A549 (cell line): ENCODE results near the gene ZDHHC3. TPM values are rescaled to one million over a fixed set of nuclear protein-coding genes. Genes with fewer than 3 reads are reported as not detected.

ENCODE experiments used
- ATAC-seq, 2 experiments: fragments of 200-7000 bp in 1 of 2; fragments of >200 bp in 1 of 2; cut with Nextera tagmentation in 1 of 2; cut with Tn5 transposase in 1 of 2; 3 replicates each; pipeline versions ENCODE4 v1.8.0 to v1.9.1; 2018 to 2020; ENCODE audit warnings: mild to moderate bottlenecking in 1 of 2, moderate library complexity in 1 of 2
- CTCF ChIA-PET: fragments of 300-600 bp; sonication (Branson Sonifier 250); formaldehyde crosslinking; extraction: SDS; loops from one replicate; lab custom pipeline; 2021; ENCODE audit warnings: antibody characterized with exemption, inconsistent platforms; lab: Yijun Ruan, JAX
- POLR2A ChIA-PET: fragments of 350-600 bp; formaldehyde crosslinking; extraction: SDS; loops from one replicate; lab custom pipeline; 2021; ENCODE audit warnings: antibody characterized with exemption, inconsistent platforms; lab: Yijun Ruan, JAX
- DNase-seq, 2 experiments: peaks; one replicate each; pipeline versions ENCODE4 v3.0.0 to v3.0.0-alpha.2; 2011 to 2016; ENCODE audit warnings: low read depth in 1 of 2, low spot score in 1 of 2
- FAIRE-seq: peaks from 2 replicates; lab custom pipeline; 2011; peaks lifted over from hg19 to GRCh38; lab: Jason Lieb, UNC
- H3K27ac ChIP-seq, 2 experiments: fragments of >200 bp; sonication (Bioruptor Twin); formaldehyde crosslinking; 3 replicates each; pipeline ENCODE4 v1.5.1; 2016 to 2017
- H3K4me1 ChIP-seq: fragments of >200 bp; sonication (Bioruptor Twin); formaldehyde crosslinking; 3 replicates; pipeline ENCODE4 v1.6.1; 2016
- H3K4me2 ChIP-seq: fragments of >200 bp; sonication (Bioruptor Twin); formaldehyde crosslinking; 3 replicates; pipeline ENCODE4 v1.6.1; 2016
- H3K4me3 ChIP-seq: fragments of >200 bp; sonication (Bioruptor Twin); formaldehyde crosslinking; 3 replicates; pipeline ENCODE4 v1.5.1; 2016
- H3K9me3 ChIP-seq: fragments of >200 bp; sonication (Bioruptor Twin); formaldehyde crosslinking; 3 replicates; pipeline ENCODE4 v1.6.1; 2016
- BHLHE40 ChIP-seq: IDR thresholded peaks from 2 replicates; pipeline ENCODE4 v1.6.1; 2012; ENCODE audit warnings: low read depth, low read length, inconsistent platforms
- CBX2 ChIP-seq: fragments of 200-600 bp; sonication (generic); IDR thresholded peaks from 2 replicates; pipeline ENCODE4 v1.6.1; 2016; ENCODE audit warnings: low read depth, mild to moderate bottlenecking, borderline replicate concordance
- CHD2 ChIP-seq: fragments of 150-350 bp; IDR thresholded peaks from 2 replicates; pipeline ENCODE4 v1.6.1; 2014; ENCODE audit warnings: low read length; ENCODE audit not compliant: partially characterized antibody
- EHMT2 ChIP-seq: fragments of 200-600 bp; sonication (generic); IDR thresholded peaks from 2 replicates; pipeline ENCODE4 v1.6.1; 2016; ENCODE audit warnings: antibody characterized with exemption, low read depth, mild to moderate bottlenecking, moderate library complexity
- ESRRA ChIP-seq: fragments of 150-350 bp; IDR thresholded peaks from 2 replicates; pipeline ENCODE4 v1.6.1; 2014; ENCODE audit warnings: mild to moderate bottlenecking, low read length, borderline replicate concordance
- GATA3 ChIP-seq: IDR thresholded peaks from 2 replicates; pipeline ENCODE4 v1.6.1; 2012; ENCODE audit warnings: borderline replicate concordance
- HOXB13 ChIP-seq: fragments of 250-450 bp; sonication (Bioruptor Pico); IDR thresholded peaks from 2 replicates; pipeline ENCODE4 v1.5.0; 2020; ENCODE audit warnings: low read depth, mild to moderate bottlenecking, moderate library complexity
- JUN ChIP-seq, 2 experiments: fragments of >200 bp; sonication (Bioruptor Twin); formaldehyde crosslinking; IDR thresholded peaks; 2 replicates in 1 of 2; 3 replicates in 1 of 2; pipeline ENCODE4 v1.6.1; 2016 to 2017
- KDM1A ChIP-seq: fragments of 200-600 bp; sonication (generic); IDR thresholded peaks from 2 replicates; pipeline ENCODE4 v1.6.1; 2016; ENCODE audit warnings: low read depth, mild to moderate bottlenecking
- MAFK ChIP-seq: fragments of 450-650 bp; IDR thresholded peaks from 2 replicates; pipeline ENCODE4 v1.6.1; 2014; ENCODE audit not compliant: partially characterized antibody
- PHF8 ChIP-seq: fragments of 200-600 bp; sonication (generic); IDR thresholded peaks from 2 replicates; pipeline ENCODE4 v1.6.1; 2016; ENCODE audit warnings: low read depth, mild to moderate bottlenecking, antibody characterized with exemption, moderate library complexity, borderline replicate concordance
- POLR2AphosphoS2 ChIP-seq: conservative IDR thresholded peaks from 2 replicates; pipeline ENCODE4 v1.6.1; 2012; ENCODE audit warnings: low read length, improper control_type of control experiment, inconsistent platforms
- RNF2 ChIP-seq: fragments of 200-600 bp; sonication (generic); IDR thresholded peaks from 2 replicates; pipeline ENCODE4 v1.6.1; 2016; ENCODE audit warnings: low read depth, mild to moderate bottlenecking, antibody characterized with exemption, moderate library complexity, borderline replicate concordance
- SREBF2 ChIP-seq: fragments of 450-650 bp; IDR thresholded peaks from 2 replicates; pipeline ENCODE4 v1.6.1; 2014; ENCODE audit warnings: mild to moderate bottlenecking, moderate library complexity
- TP53 ChIP-seq: fragments of 250-450 bp; sonication (Bioruptor Pico); IDR thresholded peaks from 2 replicates; pipeline ENCODE4 v1.5.0; 2021; ENCODE audit warnings: mild to moderate bottlenecking, moderate library complexity
- ZNF302 ChIP-seq: fragments of 250-450 bp; sonication (Bioruptor Pico); IDR thresholded peaks from 2 replicates; pipeline ENCODE4 v1.9.0; 2021; ENCODE audit warnings: inconsistent platforms, mild to moderate bottlenecking, moderate library complexity
- WGBS: methylation state at CpG from one replicate; pipeline ENCODE4 v1.1.6; 2017; ENCODE audit errors: missing lambda C conversion rate; 5-methylcytosine and 5-hydroxymethylcytosine counted together
- polyA plus RNA-seq, 4 experiments: library from polyadenylated mRNA; depleted of rRNA in 3 of 4; stranded (reverse); fragments of >200 nt; fragmentation: RNase III in 1 of 4; extraction: RNeasy Plus Mini Kit Qiagen cat#74134 plus additional on column Dnase treatment in 1 of 4; gene quantifications; 2 replicates in 3 of 4; 3 replicates in 1 of 4; pipeline ENCODE4 v1.2.3, GENCODE V29; 2011 to 2017
- TF ChIP-seq, protein P1 (sequence below): fragments of 150-350 bp; IDR thresholded peaks from 2 replicates; pipeline ENCODE4 v1.6.1; 2014; ENCODE audit warnings: low read depth, mild to moderate bottlenecking, low read length
- TF ChIP-seq, protein P2 (sequence below): fragments of 200-600 bp; sonication (generic); IDR thresholded peaks from 2 replicates; pipeline ENCODE4 v1.6.1; 2016; ENCODE audit warnings: antibody characterized with exemption, mild to moderate bottlenecking, moderate library complexity
- TF ChIP-seq, protein P3 (sequence below): fragments of 250-450 bp; sonication (Bioruptor Pico); IDR thresholded peaks from 2 replicates; pipeline ENCODE4 v1.5.0; 2021; ENCODE audit warnings: mild to moderate bottlenecking, moderate library complexity, borderline replicate concordance
- TF ChIP-seq, protein P4 (sequence below): IDR thresholded peaks from 2 replicates; pipeline ENCODE4 v1.6.1; 2012
- TF ChIP-seq, protein P5 (sequence below): fragments of >200 bp; sonication (Bioruptor Twin); formaldehyde crosslinking; IDR thresholded peaks from 2 replicates; pipeline ENCODE4 v1.6.1; 2016
- TF ChIP-seq, protein P6 (sequence below): fragments of >200 bp; sonication (Bioruptor Twin); formaldehyde crosslinking; IDR thresholded peaks from 3 replicates; pipeline ENCODE4 v1.6.1; 2016
- TF ChIP-seq, protein P7 (sequence below): fragments of 450-650 bp; IDR thresholded peaks from 2 replicates; pipeline ENCODE4 v1.6.1; 2014; ENCODE audit warnings: antibody characterized with exemption

ZDHHC3 gene
- polyA plus RNA-seq, 2 of the 4 experiments (the other 2 are of a cell fraction): 28.7 to 57.7 TPM

DNA sequence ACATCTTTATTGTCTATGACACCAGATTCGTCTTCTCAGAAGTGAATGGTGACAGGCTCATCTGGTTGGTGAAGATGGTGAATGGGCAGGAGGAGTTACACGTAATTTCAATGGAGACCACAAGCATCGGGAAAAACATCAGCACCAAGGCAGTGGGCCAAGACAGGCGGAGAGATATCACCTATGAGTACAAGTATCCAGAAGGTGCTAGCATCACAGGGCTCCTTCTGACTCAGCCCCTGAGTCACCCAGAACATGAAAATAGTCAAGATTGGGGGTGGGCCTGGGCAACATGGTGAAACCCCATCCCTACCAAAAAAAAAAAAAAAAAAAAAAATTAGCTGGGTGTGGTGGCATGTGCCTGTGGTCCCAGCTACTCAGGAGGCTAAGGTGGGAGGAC, 69.0 kb downstream of the ZDHHC3 start:
- TF ChIP-seq EHMT2 (no peak), CHD2 (no peak), GATA3 (no peak)
- TF ChIP-seq, protein P1, sequence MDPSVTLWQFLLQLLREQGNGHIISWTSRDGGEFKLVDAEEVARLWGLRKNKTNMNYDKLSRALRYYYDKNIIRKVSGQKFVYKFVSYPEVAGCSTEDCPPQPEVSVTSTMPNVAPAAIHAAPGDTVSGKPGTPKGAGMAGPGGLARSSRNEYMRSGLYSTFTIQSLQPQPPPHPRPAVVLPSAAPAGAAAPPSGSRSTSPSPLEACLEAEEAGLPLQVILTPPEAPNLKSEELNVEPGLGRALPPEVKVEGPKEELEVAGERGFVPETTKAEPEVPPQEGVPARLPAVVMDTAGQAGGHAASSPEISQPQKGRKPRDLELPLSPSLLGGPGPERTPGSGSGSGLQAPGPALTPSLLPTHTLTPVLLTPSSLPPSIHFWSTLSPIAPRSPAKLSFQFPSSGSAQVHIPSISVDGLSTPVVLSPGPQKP: no peak
- H3K4me3 ChIP-seq: no peak overlapping the region
- no peak overlapping the region for H3K4me2 ChIP-seq
- H3K4me1 ChIP-seq: no peaks in the 10 kb centered on the region
- no peak overlapping the region for H3K27ac ChIP-seq
- ChIA-PET CTCF (interaction anchor here (0.6 to 1.6 kb wide), 3 partner anchors 40 to 128 kb away, joined by 3 to 5 read pairs (median 3); no protein-coding TSS in a partner anchor), POLR2A (no interaction called here)
- FAIRE-seq (no peak), DNase-seq (no peak), ATAC-seq (no peak)
- H3K9me3 ChIP-seq: peaks cover 16% of the 10 kb centered on the region; the same call in 2 of the 3 replicates
- WGBS: 52% methylated on average over 3 of the region's 4 CpGs

DNA sequence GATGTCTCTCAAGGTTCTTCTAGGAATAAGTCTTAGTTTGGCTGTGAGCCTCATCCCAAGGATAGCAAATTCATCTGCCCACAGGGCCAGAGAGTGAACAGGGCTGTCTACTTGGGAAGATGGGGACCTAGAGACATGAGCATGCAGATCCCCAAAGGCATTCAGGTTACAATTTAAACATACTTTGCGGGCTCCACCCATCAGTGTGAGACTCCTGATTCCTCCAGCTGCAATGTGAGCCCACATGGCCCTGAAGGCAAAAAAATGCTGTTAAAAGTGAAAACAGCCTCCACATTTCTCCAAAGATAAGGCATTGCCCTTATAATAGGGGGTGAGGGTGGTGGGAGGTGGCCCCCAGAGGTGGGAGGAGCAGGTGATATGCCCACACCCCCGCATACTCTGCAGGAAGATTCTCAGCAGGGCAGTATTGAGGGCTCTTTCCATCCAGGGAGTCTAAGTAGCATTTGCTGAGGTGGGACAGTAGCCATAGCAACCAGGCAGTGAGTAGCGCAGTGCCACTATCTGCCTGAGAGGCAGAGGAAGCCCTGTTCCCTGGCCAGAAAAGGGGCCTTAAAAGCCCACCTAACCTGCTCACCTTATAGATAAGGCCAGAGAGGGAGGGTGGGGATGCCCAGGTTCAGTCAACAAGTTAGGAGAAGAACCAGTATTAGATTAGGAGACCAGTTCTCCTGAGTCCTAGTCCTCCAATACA, 70.4 kb downstream of the ZDHHC3 start:
- POLR2A ChIA-PET: no interaction called here
- H3K9me3 ChIP-seq: peaks cover 7% of the 10 kb centered on the region; the same call in 1 of the 3 replicates
- CTCF ChIA-PET: interaction anchor here (1.7 kb wide), 1 partner anchor 9 kb away, joined by 6 read pairs; no protein-coding TSS in a partner anchor
- H3K27ac ChIP-seq: no peak overlapping the region
- no peak overlapping the region for H3K4me2 ChIP-seq
- 55% methylated on average over 3 of the region's 3 CpGs for WGBS
- H3K4me3 ChIP-seq: no peak overlapping the region
- TF ChIP-seq, protein P2, sequence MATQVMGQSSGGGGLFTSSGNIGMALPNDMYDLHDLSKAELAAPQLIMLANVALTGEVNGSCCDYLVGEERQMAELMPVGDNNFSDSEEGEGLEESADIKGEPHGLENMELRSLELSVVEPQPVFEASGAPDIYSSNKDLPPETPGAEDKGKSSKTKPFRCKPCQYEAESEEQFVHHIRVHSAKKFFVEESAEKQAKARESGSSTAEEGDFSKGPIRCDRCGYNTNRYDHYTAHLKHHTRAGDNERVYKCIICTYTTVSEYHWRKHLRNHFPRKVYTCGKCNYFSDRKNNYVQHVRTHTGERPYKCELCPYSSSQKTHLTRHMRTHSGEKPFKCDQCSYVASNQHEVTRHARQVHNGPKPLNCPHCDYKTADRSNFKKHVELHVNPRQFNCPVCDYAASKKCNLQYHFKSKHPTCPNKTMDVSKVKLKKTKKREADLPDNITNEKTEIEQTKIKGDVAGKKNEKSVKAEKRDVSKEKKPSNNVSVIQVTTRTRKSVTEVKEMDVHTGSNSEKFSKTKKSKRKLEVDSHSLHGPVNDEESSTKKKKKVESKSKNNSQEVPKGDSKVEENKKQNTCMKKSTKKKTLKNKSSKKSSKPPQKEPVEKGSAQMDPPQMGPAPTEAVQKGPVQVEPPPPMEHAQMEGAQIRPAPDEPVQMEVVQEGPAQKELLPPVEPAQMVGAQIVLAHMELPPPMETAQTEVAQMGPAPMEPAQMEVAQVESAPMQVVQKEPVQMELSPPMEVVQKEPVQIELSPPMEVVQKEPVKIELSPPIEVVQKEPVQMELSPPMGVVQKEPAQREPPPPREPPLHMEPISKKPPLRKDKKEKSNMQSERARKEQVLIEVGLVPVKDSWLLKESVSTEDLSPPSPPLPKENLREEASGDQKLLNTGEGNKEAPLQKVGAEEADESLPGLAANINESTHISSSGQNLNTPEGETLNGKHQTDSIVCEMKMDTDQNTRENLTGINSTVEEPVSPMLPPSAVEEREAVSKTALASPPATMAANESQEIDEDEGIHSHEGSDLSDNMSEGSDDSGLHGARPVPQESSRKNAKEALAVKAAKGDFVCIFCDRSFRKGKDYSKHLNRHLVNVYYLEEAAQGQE: no peak
- TF ChIP-seq POLR2AphosphoS2: no peak
- no peak for TF ChIP-seq TP53 (CRISPR knock-in tag)
- TF ChIP-seq KDM1A: no peak
- TF ChIP-seq, protein P1: no peak
- no peak for TF ChIP-seq MAFK
- no peak for TF ChIP-seq ESRRA
- no peak for TF ChIP-seq JUN (IDR thresholded peaks at IDR 0.05)
- TF ChIP-seq, protein P3, sequence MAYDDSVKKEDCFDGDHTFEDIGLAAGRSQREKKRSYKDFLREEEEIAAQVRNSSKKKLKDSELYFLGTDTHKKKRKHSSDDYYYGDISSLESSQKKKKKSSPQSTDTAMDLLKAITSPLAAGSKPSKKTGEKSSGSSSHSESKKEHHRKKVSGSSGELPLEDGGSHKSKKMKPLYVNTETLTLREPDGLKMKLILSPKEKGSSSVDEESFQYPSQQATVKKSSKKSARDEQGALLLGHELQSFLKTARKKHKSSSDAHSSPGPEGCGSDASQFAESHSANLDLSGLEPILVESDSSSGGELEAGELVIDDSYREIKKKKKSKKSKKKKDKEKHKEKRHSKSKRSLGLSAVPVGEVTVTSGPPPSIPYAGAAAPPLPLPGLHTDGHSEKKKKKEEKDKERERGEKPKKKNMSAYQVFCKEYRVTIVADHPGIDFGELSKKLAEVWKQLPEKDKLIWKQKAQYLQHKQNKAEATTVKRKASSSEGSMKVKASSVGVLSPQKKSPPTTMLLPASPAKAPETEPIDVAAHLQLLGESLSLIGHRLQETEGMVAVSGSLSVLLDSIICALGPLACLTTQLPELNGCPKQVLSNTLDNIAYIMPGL (CRISPR knock-in tag): no peak
- TF ChIP-seq, protein P4, sequence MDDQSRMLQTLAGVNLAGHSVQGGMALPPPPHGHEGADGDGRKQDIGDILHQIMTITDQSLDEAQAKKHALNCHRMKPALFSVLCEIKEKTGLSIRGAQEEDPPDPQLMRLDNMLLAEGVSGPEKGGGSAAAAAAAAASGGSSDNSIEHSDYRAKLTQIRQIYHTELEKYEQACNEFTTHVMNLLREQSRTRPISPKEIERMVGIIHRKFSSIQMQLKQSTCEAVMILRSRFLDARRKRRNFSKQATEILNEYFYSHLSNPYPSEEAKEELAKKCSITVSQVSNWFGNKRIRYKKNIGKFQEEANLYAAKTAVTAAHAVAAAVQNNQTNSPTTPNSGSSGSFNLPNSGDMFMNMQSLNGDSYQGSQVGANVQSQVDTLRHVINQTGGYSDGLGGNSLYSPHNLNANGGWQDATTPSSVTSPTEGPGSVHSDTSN: no peak
- no peak for TF ChIP-seq HOXB13 (CRISPR knock-in tag)
- TF ChIP-seq RNF2: no peak
- no peak for TF ChIP-seq ZNF302 (CRISPR knock-in tag)
- TF ChIP-seq, protein P5, sequence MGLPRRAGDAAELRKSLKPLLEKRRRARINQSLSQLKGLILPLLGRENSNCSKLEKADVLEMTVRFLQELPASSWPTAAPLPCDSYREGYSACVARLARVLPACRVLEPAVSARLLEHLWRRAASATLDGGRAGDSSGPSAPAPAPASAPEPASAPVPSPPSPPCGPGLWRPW: no peak
- TF ChIP-seq, protein P6, sequence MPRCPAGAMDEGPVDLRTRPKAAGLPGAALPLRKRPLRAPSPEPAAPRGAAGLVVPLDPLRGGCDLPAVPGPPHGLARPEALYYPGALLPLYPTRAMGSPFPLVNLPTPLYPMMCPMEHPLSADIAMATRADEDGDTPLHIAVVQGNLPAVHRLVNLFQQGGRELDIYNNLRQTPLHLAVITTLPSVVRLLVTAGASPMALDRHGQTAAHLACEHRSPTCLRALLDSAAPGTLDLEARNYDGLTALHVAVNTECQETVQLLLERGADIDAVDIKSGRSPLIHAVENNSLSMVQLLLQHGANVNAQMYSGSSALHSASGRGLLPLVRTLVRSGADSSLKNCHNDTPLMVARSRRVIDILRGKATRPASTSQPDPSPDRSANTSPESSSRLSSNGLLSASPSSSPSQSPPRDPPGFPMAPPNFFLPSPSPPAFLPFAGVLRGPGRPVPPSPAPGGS: no peak
- TF ChIP-seq PHF8: no peak
- TF ChIP-seq CBX2: no peak
- TF ChIP-seq BHLHE40: no peak
- TF ChIP-seq, protein P7, sequence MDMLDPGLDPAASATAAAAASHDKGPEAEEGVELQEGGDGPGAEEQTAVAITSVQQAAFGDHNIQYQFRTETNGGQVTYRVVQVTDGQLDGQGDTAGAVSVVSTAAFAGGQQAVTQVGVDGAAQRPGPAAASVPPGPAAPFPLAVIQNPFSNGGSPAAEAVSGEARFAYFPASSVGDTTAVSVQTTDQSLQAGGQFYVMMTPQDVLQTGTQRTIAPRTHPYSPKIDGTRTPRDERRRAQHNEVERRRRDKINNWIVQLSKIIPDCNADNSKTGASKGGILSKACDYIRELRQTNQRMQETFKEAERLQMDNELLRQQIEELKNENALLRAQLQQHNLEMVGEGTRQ: no peak
- TF ChIP-seq SREBF2: no peak
- no peak; a peak in 1 of 6 replicates for ATAC-seq
- DNase-seq: no peak
- no peaks in the 10 kb centered on the region for H3K4me1 ChIP-seq
- FAIRE-seq: no peak
